DND-41 (cell line): ENCODE data around the gene DOCK9.

Experiments used
- ATAC-seq: fragments of 200-7000 bp; cut with Tn5 transposase; 3 replicates; pipeline ENCODE4 v1.9.1; 2021; ENCODE audit warnings: low read depth; ENCODE audit not compliant: insufficient read depth
- DNase-seq: peaks from one replicate; pipeline ENCODE4 v3.0.0-alpha.2; 2020
- H2AFZ ChIP-seq: 2 replicates; pipeline ENCODE4 v1.6.0; 2012; ENCODE audit warnings: low read depth, low read length
- H3K27ac ChIP-seq: 2 replicates; pipeline ENCODE4 v1.5.1; 2012; ENCODE audit warnings: low read length, inconsistent platforms
- H3K27me3 ChIP-seq: fragments of 200-600 bp; sonication (generic); 2 replicates; pipeline ENCODE4 v1.6.0; 2012; ENCODE audit warnings: low read length, mild to moderate bottlenecking, inconsistent platforms; ENCODE audit not compliant: insufficient read depth, poor library complexity
- H3K36me3 ChIP-seq: 2 replicates; pipeline ENCODE4 v1.5.1; 2012; ENCODE audit warnings: low read length, inconsistent platforms; ENCODE audit not compliant: insufficient read depth
- H3K4me1 ChIP-seq: 2 replicates; pipeline ENCODE4 v1.5.1; 2012; ENCODE audit warnings: mild to moderate bottlenecking, low read length; ENCODE audit not compliant: insufficient read depth
- H3K4me2 ChIP-seq: 2 replicates; pipeline ENCODE4 v1.6.0; 2012; ENCODE audit warnings: mild to moderate bottlenecking, moderate library complexity, low read length, inconsistent platforms; ENCODE audit not compliant: insufficient read depth
- H3K4me3 ChIP-seq, 2 experiments: fragments of 200-600 bp in 1 of 2; shearing (Covaris generic) in 1 of 2; 2 replicates each; pipeline ENCODE4 v1.5.1; 2012 to 2016; ENCODE audit warnings: inconsistent platforms in 2 of 2, low read length in 2 of 2, mild to moderate bottlenecking in 2 of 2, low read depth in 1 of 2, moderate library complexity in 1 of 2
- H3K79me2 ChIP-seq: 2 replicates; pipeline ENCODE4 v1.6.0; 2012; ENCODE audit warnings: low read length, inconsistent platforms; ENCODE audit not compliant: insufficient read depth
- H3K9ac ChIP-seq: 2 replicates; pipeline ENCODE4 v1.6.0; 2012; ENCODE audit warnings: low read depth, mild to moderate bottlenecking, inconsistent platforms, low read length, moderate library complexity
- H3K9me3 ChIP-seq: 2 replicates; pipeline ENCODE4 v1.5.1; 2012; ENCODE audit warnings: low read length, moderate library complexity, mild to moderate bottlenecking, inconsistent platforms; ENCODE audit not compliant: insufficient read depth, severe bottlenecking
- H4K20me1 ChIP-seq: 2 replicates; pipeline ENCODE4 v1.6.0; 2012; ENCODE audit warnings: low read length; ENCODE audit not compliant: insufficient read depth
- EZH2 ChIP-seq: IDR thresholded peaks from 3 replicates; pipeline ENCODE4 v1.6.1; 2012; ENCODE audit warnings: borderline replicate concordance, low read depth, mild to moderate bottlenecking, moderate library complexity, low read length, inconsistent platforms; ENCODE audit not compliant: severe bottlenecking
- TF ChIP-seq, protein P1 (sequence below): IDR thresholded peaks from 2 replicates; pipeline ENCODE4 v1.5.1; 2012; ENCODE audit warnings: borderline replicate concordance, low read length, moderate library complexity, mild to moderate bottlenecking; ENCODE audit not compliant: poor library complexity, severe bottlenecking; ENCODE audit errors: extremely low read depth

DOCK9 gene

GRCh38 chr13:98888890-98889279 is 89.0 kb downstream of the DOCK9 start:
- TF ChIP-seq EZH2, result no peak
- TF ChIP-seq, protein P1, sequence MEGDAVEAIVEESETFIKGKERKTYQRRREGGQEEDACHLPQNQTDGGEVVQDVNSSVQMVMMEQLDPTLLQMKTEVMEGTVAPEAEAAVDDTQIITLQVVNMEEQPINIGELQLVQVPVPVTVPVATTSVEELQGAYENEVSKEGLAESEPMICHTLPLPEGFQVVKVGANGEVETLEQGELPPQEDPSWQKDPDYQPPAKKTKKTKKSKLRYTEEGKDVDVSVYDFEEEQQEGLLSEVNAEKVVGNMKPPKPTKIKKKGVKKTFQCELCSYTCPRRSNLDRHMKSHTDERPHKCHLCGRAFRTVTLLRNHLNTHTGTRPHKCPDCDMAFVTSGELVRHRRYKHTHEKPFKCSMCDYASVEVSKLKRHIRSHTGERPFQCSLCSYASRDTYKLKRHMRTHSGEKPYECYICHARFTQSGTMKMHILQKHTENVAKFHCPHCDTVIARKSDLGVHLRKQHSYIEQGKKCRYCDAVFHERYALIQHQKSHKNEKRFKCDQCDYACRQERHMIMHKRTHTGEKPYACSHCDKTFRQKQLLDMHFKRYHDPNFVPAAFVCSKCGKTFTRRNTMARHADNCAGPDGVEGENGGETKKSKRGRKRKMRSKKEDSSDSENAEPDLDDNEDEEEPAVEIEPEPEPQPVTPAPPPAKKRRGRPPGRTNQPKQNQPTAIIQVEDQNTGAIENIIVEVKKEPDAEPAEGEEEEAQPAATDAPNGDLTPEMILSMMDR, result no peak
- Histone ChIP-seq H3K9me3 (no peaks in the 10 kb centered on the region), H3K9ac (no peak overlapping the region), H3K27me3 (no peaks in the 10 kb centered on the region), H3K27ac (no peak overlapping the region), H3K4me1 (no peaks in the 10 kb centered on the region), H4K20me1 (no peaks in the 10 kb centered on the region), H2AFZ (no peak overlapping the region), H3K4me3 (no peak overlapping the region), H3K79me2 (no peaks in the 10 kb centered on the region), H3K4me2 (no peak overlapping the region), H3K36me3 (peaks cover 33% of the 10 kb centered on the region)
- ATAC-seq (no peak), DNase-seq (no peak)

DNA sequence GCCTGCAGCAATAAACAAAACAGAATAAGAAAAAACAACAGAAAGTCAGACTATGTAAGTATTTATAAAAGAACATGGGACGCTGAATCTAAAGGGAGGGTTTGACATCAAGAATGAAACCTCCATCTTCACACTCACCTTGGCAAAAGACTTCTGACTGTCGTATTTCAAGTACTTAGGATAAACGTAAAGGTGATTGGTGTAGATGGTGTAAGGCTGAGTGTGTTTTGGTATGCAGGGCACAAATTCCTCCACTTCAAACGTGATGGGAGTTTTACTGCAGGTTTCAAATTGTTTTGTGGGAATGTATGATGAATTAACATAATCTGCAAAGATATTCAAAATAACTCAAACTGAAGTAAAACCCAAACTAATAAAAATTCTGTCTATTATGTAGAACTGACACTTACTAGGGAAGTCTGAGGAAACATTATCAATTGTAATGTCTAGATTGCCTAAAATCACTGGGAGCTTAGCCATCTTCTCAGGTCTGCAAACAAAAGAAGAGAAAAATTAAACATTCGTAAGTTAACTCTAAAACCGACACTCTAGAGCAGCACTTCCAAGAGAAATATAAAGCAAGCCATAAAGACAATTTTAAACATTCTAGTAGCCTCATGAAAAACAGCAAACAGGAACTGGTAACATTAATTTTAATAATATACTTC is 89.5 kb downstream of the DOCK9 start:
- no peak for DNase-seq
- Histone ChIP-seq H4K20me1 (no peaks in the 10 kb centered on the region), H3K27ac (no peak overlapping the region), H3K79me2 (no peaks in the 10 kb centered on the region), H3K36me3 (peaks cover 33% of the 10 kb centered on the region), H3K4me3 (no peak overlapping the region), H3K9me3 (no peaks in the 10 kb centered on the region), H3K4me1 (no peaks in the 10 kb centered on the region), H2AFZ (no peak overlapping the region), H3K27me3 (no peaks in the 10 kb centered on the region), H3K4me2 (no peak overlapping the region), H3K9ac (no peak overlapping the region)
- TF ChIP-seq EZH2, result no peak
- ATAC-seq, result no peak

DNA sequence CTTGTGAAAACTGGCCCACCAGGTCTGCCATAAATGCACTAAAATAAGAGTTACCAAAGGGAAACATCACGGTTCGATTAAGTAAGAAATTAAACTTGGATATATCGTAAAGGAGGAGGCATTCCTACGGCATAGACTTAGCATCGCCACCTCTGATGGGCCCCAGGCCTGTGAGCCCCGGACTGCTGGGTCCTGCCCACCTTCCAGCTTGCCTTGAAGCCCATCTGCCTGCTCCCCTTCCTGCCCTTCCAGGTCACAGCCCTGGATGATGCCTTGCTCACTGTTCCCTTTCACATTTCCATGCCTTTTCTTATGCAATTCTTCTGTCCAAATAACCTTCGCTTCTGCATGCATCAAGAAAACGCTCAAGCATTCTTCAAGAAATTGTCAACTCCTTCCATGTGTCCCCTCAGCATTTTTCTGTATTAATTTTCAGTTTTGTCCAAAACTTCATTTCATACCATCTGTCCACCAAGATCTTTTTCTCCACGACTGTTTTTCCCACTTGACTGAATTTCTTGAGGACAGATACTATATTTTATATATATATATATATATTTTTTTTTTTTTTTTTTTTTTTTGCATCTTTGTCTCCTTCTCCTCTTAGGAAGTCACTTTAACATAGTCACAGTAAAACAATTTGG is 91.2 kb downstream of the DOCK9 start:
- Histone ChIP-seq H3K79me2 (no peaks in the 10 kb centered on the region), H3K4me2 (no peak overlapping the region), H3K4me3 (no peak overlapping the region), H4K20me1 (no peaks in the 10 kb centered on the region), H3K4me1 (no peaks in the 10 kb centered on the region), H3K9ac (no peak overlapping the region), H2AFZ (no peak overlapping the region), H3K9me3 (no peaks in the 10 kb centered on the region), H3K27me3 (no peaks in the 10 kb centered on the region), H3K27ac (no peak overlapping the region), H3K36me3 (peaks cover 40% of the 10 kb centered on the region)
- ATAC-seq (no peak), DNase-seq (no peak)
- no peak for TF ChIP-seq EZH2
- TF ChIP-seq, protein P1, result no peak

DNA sequence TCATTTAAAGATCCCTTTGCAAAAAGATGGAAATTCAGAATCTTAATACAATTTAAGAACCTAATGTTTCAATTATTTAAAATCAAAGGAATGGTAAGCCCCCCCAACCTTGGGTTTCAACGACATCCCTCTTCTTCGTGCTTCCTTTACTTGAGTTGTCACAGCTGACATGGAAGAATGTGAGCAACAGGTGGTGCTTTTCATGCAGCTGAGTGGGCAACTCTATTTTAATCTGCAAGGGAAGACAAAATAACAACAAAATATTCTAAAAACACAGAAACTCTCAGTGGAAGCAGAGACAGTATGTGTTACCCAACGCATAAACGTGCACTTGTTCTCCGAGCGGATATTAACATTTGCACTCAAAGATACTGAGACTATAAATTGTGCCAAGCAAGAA is 92.3 kb downstream of the DOCK9 start:
- no peaks in the 10 kb centered on the region for H3K27me3 ChIP-seq
- H3K4me3 ChIP-seq, result no peak overlapping the region
- no peak overlapping the region for H3K9ac ChIP-seq
- H3K4me2 ChIP-seq, result no peak overlapping the region
- DNase-seq (no peak), ATAC-seq (no peak)
- H3K36me3 ChIP-seq, result peaks cover 51% of the 10 kb centered on the region
- no peaks in the 10 kb centered on the region for H4K20me1 ChIP-seq
- no peak overlapping the region for H3K27ac ChIP-seq
- H3K9me3 ChIP-seq, result no peaks in the 10 kb centered on the region
- TF ChIP-seq, protein P1, result no peak
- no peak for TF ChIP-seq EZH2
- H3K4me1 ChIP-seq, result no peaks in the 10 kb centered on the region
- H3K79me2 ChIP-seq, result no peaks in the 10 kb centered on the region
- H2AFZ ChIP-seq, result no peak overlapping the region
